PC-3 (cell line): Measurements from ENCODE around the gene GSG1L. TPM values are rescaled to one million over a fixed set of nuclear protein-coding genes. Genes with fewer than 3 reads are reported as not detected.

ENCODE experiments used
- ATAC-seq: fragments of 200-7000 bp; cut with Tn5 transposase; 2 replicates; pipeline ENCODE4 v1.9.1; 2020; ENCODE audit warnings: mild to moderate bottlenecking, moderate library complexity
- BruUV-seq: library from RNA; stranded (reverse); fragments of 400-500 nt; replicated peaks from 2 replicates; lab custom pipeline; 2021; lab: Mats Ljungman, UMichigan
- CTCF ChIA-PET: fragments of 300-600 bp; sonication (Branson Sonifier 250); formaldehyde crosslinking; loops from one replicate; lab custom pipeline; 2022; ENCODE audit warnings: antibody characterized with exemption; lab: Charles Lee
- POLR2A ChIA-PET: fragments of 300-600 bp; sonication (Branson Sonifier 250); formaldehyde crosslinking; loops from one replicate; lab custom pipeline; 2022; ENCODE audit warnings: antibody characterized with exemption; ENCODE audit not compliant: unreplicated experiment; lab: Charles Lee
- DNase-seq: peaks from one replicate; pipeline ENCODE4 v3.0.0-alpha.2; 2015
- H2AFZ ChIP-seq: fragments of 300-600 bp; sonication (generic); 2 replicates; pipeline ENCODE4 v1.6.0; 2016; ENCODE audit warnings: antibody characterized with exemption, low read length
- H3F3A ChIP-seq: fragments of 300-600 bp; sonication (generic); one replicate; pipeline ENCODE4 v1.6.0; 2017; ENCODE audit warnings: antibody characterized with exemption, low read length, control low read depth, mild to moderate bottlenecking; ENCODE audit not compliant: unreplicated experiment
- H3K27ac ChIP-seq: fragments of 300-600 bp; sonication (generic); 2 replicates; pipeline ENCODE4 v1.5.1; 2016; ENCODE audit warnings: mild to moderate bottlenecking, low read length
- H3K27me3 ChIP-seq: fragments of 300-600 bp; sonication (generic); 2 replicates; pipeline ENCODE4 v1.6.1; 2016; ENCODE audit warnings: low read length, mixed read lengths
- H3K36me3 ChIP-seq: fragments of 300-600 bp; sonication (generic); 2 replicates; pipeline ENCODE4 v1.6.1; 2016; ENCODE audit warnings: low read depth, mixed run types, low read length, mixed read lengths
- H3K4me1 ChIP-seq: fragments of 300-600 bp; sonication (generic); 2 replicates; pipeline ENCODE4 v1.5.1; 2016; ENCODE audit warnings: low read length; ENCODE audit not compliant: insufficient read depth
- H3K4me2 ChIP-seq: fragments of 300-600 bp; sonication (generic); 2 replicates; pipeline ENCODE4 v1.6.0; 2016; ENCODE audit warnings: low read length
- H3K4me3 ChIP-seq: fragments of 300-600 bp; sonication (generic); 2 replicates; pipeline ENCODE4 v1.5.1; 2016; ENCODE audit warnings: mild to moderate bottlenecking, low read length, mixed read lengths
- H3K79me2 ChIP-seq: fragments of 300-600 bp; sonication (generic); 2 replicates; pipeline ENCODE4 v1.6.1; 2017; ENCODE audit warnings: low read length, mixed read lengths
- H3K9ac ChIP-seq: fragments of 300-600 bp; sonication (generic); 2 replicates; pipeline ENCODE4 v1.6.0; 2016; ENCODE audit warnings: mild to moderate bottlenecking, low read length
- H3K9me2 ChIP-seq: fragments of 300-600 bp; sonication (generic); replicated peaks from 2 replicates; pipeline ENCODE4 v1.6.1; 2016; ENCODE audit warnings: mixed run types, low read length, mixed read lengths
- H3K9me3 ChIP-seq: fragments of 300-600 bp; sonication (generic); 2 replicates; pipeline ENCODE4 v1.6.1; 2016; ENCODE audit warnings: low read length, mixed read lengths
- H4K20me1 ChIP-seq: fragments of 300-600 bp; sonication (generic); 2 replicates; pipeline ENCODE4 v1.6.1; 2016; ENCODE audit warnings: low read length, mixed read lengths
- CTCF ChIP-seq: fragments of 300-600 bp; sonication (generic); conservative IDR thresholded peaks from 2 replicates; pipeline ENCODE4 v1.5.1; 2017; ENCODE audit warnings: antibody characterized with exemption, low read depth, mild to moderate bottlenecking, low read length
- EZH2 ChIP-seq: fragments of 300-600 bp; sonication (generic); IDR thresholded peaks from one replicate; pipeline ENCODE4 v1.6.1; 2017; ENCODE audit warnings: antibody characterized with exemption, mild to moderate bottlenecking, low read length; ENCODE audit not compliant: unreplicated experiment
- EZH2phosphoT487 ChIP-seq: fragments of 300-600 bp; sonication (generic); IDR thresholded peaks from 2 replicates; pipeline ENCODE4 v1.6.1; 2018; ENCODE audit warnings: mild to moderate bottlenecking, antibody characterized with exemption, low read length, borderline replicate concordance
- intact Hi-C: fragments of 100-400 bp; cut with micrococcal nuclease; formaldehyde crosslinking; loops from 2 replicates; pipeline ENCODE4 v1.9.0; 2023
- total RNA-seq: library from RNA; depleted of rRNA; stranded (reverse); fragments of >200 nt; gene quantifications from 2 replicates; pipeline ENCODE4 v1.2.3, GENCODE V29; 2014

GSG1L gene
- total RNA-seq, 1 experiment from 2014 or later, result not detected

GRCh38 chr16:27844826-27845225 lies 218.7 kb downstream of the GSG1L start:
- Histone ChIP-seq H3K9ac (no peak overlapping the region), H3K27ac (no peak overlapping the region), H3K4me3 (no peak overlapping the region), H3K4me2 (no peak overlapping the region), H4K20me1 (no peaks in the 10 kb centered on the region), H3K9me2 (no peaks in the 10 kb centered on the region), H3K27me3 (peaks cover 8% of the 10 kb centered on the region), H3F3A (no peaks in the 10 kb centered on the region), H3K9me3 (no peaks in the 10 kb centered on the region), H2AFZ (no peak overlapping the region), H3K36me3 (no peaks in the 10 kb centered on the region), H3K79me2 (no peaks in the 10 kb centered on the region), H3K4me1 (no peaks in the 10 kb centered on the region)
- intact Hi-C loops, result no loop called here
- DNase-seq (no peak), ATAC-seq (no peak)
- no peak for TF ChIP-seq EZH2phosphoT487
- no peak for TF ChIP-seq CTCF
- no peak for TF ChIP-seq EZH2
- ChIA-PET POLR2A (no interaction called here), CTCF (no interaction called here)
- BruUV-seq, result no TSS peak

GRCh38 chr16:27843800-27844199 lies 219.7 kb downstream of the GSG1L start:
- H3K4me3 ChIP-seq, result no peak overlapping the region
- no peaks in the 10 kb centered on the region for H3K9me2 ChIP-seq
- H2AFZ ChIP-seq, result no peak overlapping the region
- peaks cover 8% of the 10 kb centered on the region for H3K27me3 ChIP-seq
- H4K20me1 ChIP-seq, result no peaks in the 10 kb centered on the region
- H3K4me2 ChIP-seq, result no peak overlapping the region
- H3K36me3 ChIP-seq, result no peaks in the 10 kb centered on the region
- DNase-seq (peak; percentile 19), ATAC-seq (no peak)
- H3K9ac ChIP-seq, result no peak overlapping the region
- no peaks in the 10 kb centered on the region for H3K79me2 ChIP-seq
- intact Hi-C loops, result no loop called here
- H3K4me1 ChIP-seq, result no peaks in the 10 kb centered on the region
- H3F3A ChIP-seq, result no peaks in the 10 kb centered on the region
- ChIA-PET POLR2A (no interaction called here), CTCF (no interaction called here)
- H3K9me3 ChIP-seq, result no peaks in the 10 kb centered on the region
- BruUV-seq, result no TSS peak
- TF ChIP-seq EZH2phosphoT487 (no peak), EZH2 (no peak), CTCF (no peak)
- H3K27ac ChIP-seq, result no peak overlapping the region

GRCh38 chr16:27841911-27842310 lies 221.6 kb downstream of the GSG1L start:
- ATAC-seq (no peak), DNase-seq (no peak)
- POLR2A ChIA-PET, result no interaction called here
- H3K9me2 ChIP-seq, result no peaks in the 10 kb centered on the region
- no peaks in the 10 kb centered on the region for H3F3A ChIP-seq
- no peak overlapping the region for H3K9ac ChIP-seq
- intact Hi-C loops, result no loop called here
- no peaks in the 10 kb centered on the region for H3K9me3 ChIP-seq
- no peak for TF ChIP-seq EZH2phosphoT487
- no peak for TF ChIP-seq EZH2
- no peak for TF ChIP-seq CTCF
- H3K4me2 ChIP-seq, result no peak overlapping the region
- H3K27me3 ChIP-seq, result peaks cover 8% of the 10 kb centered on the region
- H3K27ac ChIP-seq, result no peak overlapping the region
- no peak overlapping the region for H2AFZ ChIP-seq
- H3K4me3 ChIP-seq, result no peak overlapping the region
- no peaks in the 10 kb centered on the region for H3K79me2 ChIP-seq
- no peaks in the 10 kb centered on the region for H3K4me1 ChIP-seq
- H3K36me3 ChIP-seq, result no peaks in the 10 kb centered on the region
- no TSS peak for BruUV-seq
- CTCF ChIA-PET, result no interaction called here
- no peaks in the 10 kb centered on the region for H4K20me1 ChIP-seq
